SK-N-SH (cell line): ENCODE results near the gene KNOP1. TPM values are rescaled to one million over a fixed set of nuclear protein-coding genes. Genes with fewer than 3 reads are reported as not detected.

Experiments
- CTCF ChIA-PET: fragments of 300-600, 350-600 bp; formaldehyde crosslinking; extraction: SDS; loops from one replicate; lab custom pipeline; 2021; lab: Yijun Ruan, JAX
- POLR2A ChIA-PET: fragments of 350-600 bp; sonication (Branson Sonifier 250); formaldehyde crosslinking; extraction: SDS; loops from one replicate; lab custom pipeline; 2020; ENCODE audit warnings: antibody characterized with exemption, inconsistent platforms; lab: Yijun Ruan, JAX
- DNase-seq: peaks from one replicate; pipeline ENCODE4 v3.0.0; 2012
- H2AFZ ChIP-seq: fragments of 200-600 bp; sonication (generic); 2 replicates; pipeline ENCODE4 v1.8.1; 2016; ENCODE audit warnings: antibody characterized with exemption, mild to moderate bottlenecking, low read depth
- H3F3A ChIP-seq: fragments of 200-600 bp; sonication (generic); replicated peaks from 2 replicates; pipeline ENCODE3; 2016; ENCODE audit warnings: antibody characterized with exemption, mild to moderate bottlenecking; ENCODE audit not compliant: insufficient read depth
- H3K27ac ChIP-seq, 2 experiments: fragments of 200-500 bp in 1 of 2; fragments of 200-600 bp in 1 of 2; sonication (Bioruptor generic) in 1 of 2; sonication (generic), shearing (Covaris generic) in 1 of 2; 2 replicates each; pipeline versions ENCODE4 v1.5.1 to v1.6.1; 2014 to 2016; ENCODE audit warnings: low read depth in 2 of 2, inconsistent platforms in 1 of 2, low read length in 1 of 2, mild to moderate bottlenecking in 1 of 2, mixed read lengths in 1 of 2
- H3K27me3 ChIP-seq: fragments of 200-600 bp; sonication (generic), shearing (Covaris generic); 2 replicates; pipeline ENCODE4 v1.6.1; 2016; ENCODE audit warnings: mixed run types; ENCODE audit not compliant: insufficient read depth
- H3K36me3 ChIP-seq, 2 experiments: fragments of 200-500 bp in 1 of 2; fragments of 200-600 bp in 1 of 2; sonication (Bioruptor generic) in 1 of 2; sonication (generic) in 1 of 2; replicated peaks in 1 of 2; 2 replicates each; pipeline versions ENCODE3 to v1.5.1; 2014 to 2016; ENCODE audit warnings: low read length in 1 of 2, mild to moderate bottlenecking in 1 of 2; ENCODE audit not compliant: insufficient read depth in 2 of 2, control insufficient read depth in 1 of 2
- H3K4me1 ChIP-seq, 2 experiments: fragments of 200-500 bp in 1 of 2; fragments of 200-600 bp in 1 of 2; sonication (Bioruptor generic) in 1 of 2; sonication (generic), shearing (Covaris generic) in 1 of 2; 2 replicates each; pipeline versions ENCODE4 v1.5.1 to v1.6.1; 2014 to 2016; ENCODE audit warnings: low read depth in 1 of 2, low read length in 1 of 2, mixed run types in 1 of 2; ENCODE audit not compliant: insufficient read depth in 2 of 2, control insufficient read depth in 1 of 2
- H3K4me2 ChIP-seq: fragments of 200-600 bp; sonication (generic), shearing (Covaris generic); 2 replicates; pipeline ENCODE4 v1.6.1; 2017; ENCODE audit warnings: mixed run types
- H3K4me3 ChIP-seq, 2 experiments: fragments of 200-500 bp in 1 of 2; fragments of 200-600 bp in 1 of 2; sonication (Bioruptor generic) in 1 of 2; sonication (generic), shearing (Covaris generic) in 1 of 2; 2 replicates each; pipeline versions ENCODE4 v1.5.1 to v1.8.1; 2014 to 2016; ENCODE audit warnings: low read depth in 2 of 2, inconsistent platforms in 1 of 2, low read length in 1 of 2, mild to moderate bottlenecking in 1 of 2, mixed read lengths in 1 of 2, moderate library complexity in 1 of 2
- H3K79me2 ChIP-seq: fragments of 200-600 bp; sonication (generic); 2 replicates; pipeline ENCODE4 v1.8.1; 2017; ENCODE audit warnings: mild to moderate bottlenecking; ENCODE audit not compliant: insufficient read depth
- H3K9ac ChIP-seq: fragments of 200-600 bp; sonication (generic); 2 replicates; pipeline ENCODE4 v1.6.1; 2017; ENCODE audit warnings: mixed run types
- H3K9me2 ChIP-seq: fragments of 200-600 bp; sonication (generic); 2 replicates; pipeline ENCODE4 v1.6.1; 2017; ENCODE audit warnings: mixed run types
- H3K9me3 ChIP-seq: fragments of 200-600 bp; sonication (generic); 2 replicates; pipeline ENCODE4 v1.6.1; 2017; ENCODE audit warnings: mixed run types, mild to moderate bottlenecking, moderate library complexity
- H4K20me1 ChIP-seq: fragments of 200-600 bp; sonication (generic); 2 replicates; pipeline ENCODE4 v1.6.1; 2017; ENCODE audit warnings: mild to moderate bottlenecking, mixed run types; ENCODE audit not compliant: insufficient read depth
- EZH2phosphoT487 ChIP-seq: fragments of 200-600 bp; sonication (generic); IDR thresholded peaks from 2 replicates; pipeline ENCODE4 v1.6.1; 2017; ENCODE audit warnings: low read depth, mixed run types, mild to moderate bottlenecking, antibody characterized with exemption, moderate library complexity, borderline replicate concordance
- FOXJ3 ChIP-seq: sonication (generic); formaldehyde crosslinking; IDR thresholded peaks from 2 replicates; pipeline ENCODE4 v1.5.1; 2020; ENCODE audit warnings: mild to moderate bottlenecking, missing genetic modification reagents
- FOXM1 ChIP-seq: IDR thresholded peaks from 2 replicates; pipeline ENCODE4 v1.4.0; 2012; ENCODE audit warnings: low read depth, mild to moderate bottlenecking
- IRF3 ChIP-seq: fragments of 150-350 bp; IDR thresholded peaks from 2 replicates; pipeline ENCODE4 v1.6.1; 2016; ENCODE audit warnings: mild to moderate bottlenecking, low read depth, low read length
- MAX ChIP-seq: IDR thresholded peaks from 2 replicates; pipeline ENCODE4 v1.4.0; 2012; ENCODE audit warnings: low read depth
- MEF2A ChIP-seq: IDR thresholded peaks from 2 replicates; pipeline ENCODE4 v1.4.0; 2012; ENCODE audit warnings: low read depth, borderline replicate concordance
- NRF1 ChIP-seq: IDR thresholded peaks from 2 replicates; pipeline ENCODE4 v1.6.1; 2012; ENCODE audit warnings: low read depth, mild to moderate bottlenecking, low read length
- PBX3 ChIP-seq: IDR thresholded peaks from 2 replicates; pipeline ENCODE4; 2012
- POLR2AphosphoS5 ChIP-seq: IDR thresholded peaks from 2 replicates; pipeline ENCODE4 v1.6.1; 2012; ENCODE audit warnings: low read depth, low read length
- RCOR1 ChIP-seq: fragments of 150-350 bp; IDR thresholded peaks from 2 replicates; pipeline ENCODE4 v1.6.1; 2017; ENCODE audit warnings: antibody characterized with exemption, low read length
- RFX5 ChIP-seq: IDR thresholded peaks from 2 replicates; pipeline ENCODE4 v1.6.1; 2012; ENCODE audit warnings: mild to moderate bottlenecking, improper control_type of control experiment, low read length
- SMC3 ChIP-seq: IDR thresholded peaks from 2 replicates; pipeline ENCODE4 v1.6.1; 2012; ENCODE audit warnings: low read depth, low read length, improper control_type of control experiment
- USF1 ChIP-seq: IDR thresholded peaks from 2 replicates; pipeline ENCODE4 v1.4.0; 2012; ENCODE audit warnings: low read depth, borderline replicate concordance
- ZBTB33 ChIP-seq: IDR thresholded peaks from 2 replicates; pipeline ENCODE4 v1.4.0; 2012; ENCODE audit warnings: low read depth, borderline replicate concordance
- WGBS: methylation state at CpG from one replicate; pipeline ENCODE4 v1.1.6; 2017; ENCODE audit warnings: low lambda C conversion rate; 5-methylcytosine and 5-hydroxymethylcytosine counted together
- polyA plus RNA-seq, 3 experiments: library from polyadenylated mRNA; depleted of rRNA; stranded (reverse); fragments of >200 nt; gene quantifications; 2 replicates each; pipeline ENCODE4 v1.2.3, GENCODE V29; 2012

Gene KNOP1
- polyA plus RNA-seq, 1 of the 3 experiments (the other 2 are of a cell fraction) = 13.2 TPM

GRCh38 chr16:19765860-19766553 is 48.0 kb upstream of the KNOP1 start:
- no peak overlapping the region for H2AFZ ChIP-seq
- no peak for DNase-seq
- H3K4me2 ChIP-seq = no peak overlapping the region
- no peak overlapping the region for H3K9ac ChIP-seq
- no peaks in the 10 kb centered on the region for H3K9me3 ChIP-seq
- CTCF ChIA-PET = interaction anchor here (1.4 kb wide), 1 partner anchor 18 kb away, joined by 6 read pairs; no protein-coding TSS in a partner anchor
- no peaks in the 10 kb centered on the region for H4K20me1 ChIP-seq
- no peaks in the 10 kb centered on the region for H3K36me3 ChIP-seq
- H3K9me2 ChIP-seq = no peaks in the 10 kb centered on the region
- H3K4me3 ChIP-seq = no peak overlapping the region
- TF ChIP-seq RFX5 (no peak), POLR2AphosphoS5 (no peak), EZH2phosphoT487 (no peak), RCOR1 (no peak), FOXJ3 (CRISPR knock-in tag) (no peak), ZBTB33 (no peak), PBX3 (no peak), NRF1 (no peak), MAX (no peak), FOXM1 (no peak)
- WGBS = 87% methylated on average over 6 of the region's 6 CpGs
- H3K79me2 ChIP-seq = no peaks in the 10 kb centered on the region
- H3F3A ChIP-seq = peaks cover 3% of the 10 kb centered on the region
- H3K27me3 ChIP-seq = no peaks in the 10 kb centered on the region
- no peak overlapping the region for H3K27ac ChIP-seq
- no peaks in the 10 kb centered on the region for H3K4me1 ChIP-seq
- POLR2A ChIA-PET = no interaction called here

- H3K27ac ChIP-seq = no peak overlapping the region
- H3K79me2 ChIP-seq = no peaks in the 10 kb centered on the region
- 92% methylated on average over 7 of the region's 7 CpGs for WGBS
- H3K9me3 ChIP-seq = no peaks in the 10 kb centered on the region
- no peaks in the 10 kb centered on the region for H3K27me3 ChIP-seq
- H3K4me1 ChIP-seq = no peaks in the 10 kb centered on the region
- TF ChIP-seq RFX5 (no peak), USF1 (no peak), IRF3 (no peak), MEF2A (no peak), SMC3 (no peak)
- TF ChIP-seq, all 33 proteins: peak for 0
- H3K4me2 ChIP-seq = no peak overlapping the region
- CTCF ChIA-PET = no interaction called here
- H3K36me3 ChIP-seq = no peaks in the 10 kb centered on the region
- POLR2A ChIA-PET = no interaction called here
- no peak overlapping the region for H3K4me3 ChIP-seq
- no peak overlapping the region for H2AFZ ChIP-seq
- no peaks in the 10 kb centered on the region for H3K9me2 ChIP-seq
- no peaks in the 10 kb centered on the region for H4K20me1 ChIP-seq
- H3F3A ChIP-seq = peaks cover 3% of the 10 kb centered on the region
- DNase-seq = no peak
- no peak overlapping the region for H3K9ac ChIP-seq
These were observed 42.5 kb upstream of the KNOP1 start for GRCh38 chr16:19760356-19761060.
